ENCODE data around the gene PAQR9.

- no peak for TF ChIP-seq POLR2AphosphoS5 (IDR thresholded peaks at IDR 0.05; ENCODE audit: insufficient read depth in 1 of 2, low read depth in 1 of 2)
- TF ChIP-seq, protein P1, sequence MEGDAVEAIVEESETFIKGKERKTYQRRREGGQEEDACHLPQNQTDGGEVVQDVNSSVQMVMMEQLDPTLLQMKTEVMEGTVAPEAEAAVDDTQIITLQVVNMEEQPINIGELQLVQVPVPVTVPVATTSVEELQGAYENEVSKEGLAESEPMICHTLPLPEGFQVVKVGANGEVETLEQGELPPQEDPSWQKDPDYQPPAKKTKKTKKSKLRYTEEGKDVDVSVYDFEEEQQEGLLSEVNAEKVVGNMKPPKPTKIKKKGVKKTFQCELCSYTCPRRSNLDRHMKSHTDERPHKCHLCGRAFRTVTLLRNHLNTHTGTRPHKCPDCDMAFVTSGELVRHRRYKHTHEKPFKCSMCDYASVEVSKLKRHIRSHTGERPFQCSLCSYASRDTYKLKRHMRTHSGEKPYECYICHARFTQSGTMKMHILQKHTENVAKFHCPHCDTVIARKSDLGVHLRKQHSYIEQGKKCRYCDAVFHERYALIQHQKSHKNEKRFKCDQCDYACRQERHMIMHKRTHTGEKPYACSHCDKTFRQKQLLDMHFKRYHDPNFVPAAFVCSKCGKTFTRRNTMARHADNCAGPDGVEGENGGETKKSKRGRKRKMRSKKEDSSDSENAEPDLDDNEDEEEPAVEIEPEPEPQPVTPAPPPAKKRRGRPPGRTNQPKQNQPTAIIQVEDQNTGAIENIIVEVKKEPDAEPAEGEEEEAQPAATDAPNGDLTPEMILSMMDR (IDR thresholded peaks at IDR 0.05), result no peak
- TF ChIP-seq POLR2A (IDR thresholded peaks at IDR 0.05), result no peak
Observed at GRCh38 chr3:142925140-142925539, 38.3 kb downstream of the PAQR9 start.
